DND-41 (cell line): ENCODE data around the gene HMCN2.

Experiments
- CTCF ChIP-seq: IDR thresholded peaks from 2 replicates; pipeline ENCODE4 v1.5.1; 2012; ENCODE audit warnings: borderline replicate concordance, low read length, moderate library complexity, mild to moderate bottlenecking; ENCODE audit not compliant: poor library complexity, severe bottlenecking; ENCODE audit errors: extremely low read depth
- EZH2 ChIP-seq: IDR thresholded peaks from 3 replicates; pipeline ENCODE4 v1.6.1; 2012; ENCODE audit warnings: borderline replicate concordance, low read depth, mild to moderate bottlenecking, moderate library complexity, low read length, inconsistent platforms; ENCODE audit not compliant: severe bottlenecking

- no peak for TF ChIP-seq CTCF
- no peak for TF ChIP-seq EZH2
These were observed 181.7 kb downstream of the HMCN2 start for GRCh38 chr9:130447193-130447816.
